Measurements from ENCODE around the gene CDC5L. TPM values are rescaled to one million over a fixed set of nuclear protein-coding genes. Genes with fewer than 3 reads are reported as not detected.

The CDC5L gene
- total and polyA plus RNA-seq, 2 of the 13 experiments (the other 11 are each of a cell fraction or from before 2014, with no cell fraction given), result 11.0 to 34.2 TPM

DNA sequence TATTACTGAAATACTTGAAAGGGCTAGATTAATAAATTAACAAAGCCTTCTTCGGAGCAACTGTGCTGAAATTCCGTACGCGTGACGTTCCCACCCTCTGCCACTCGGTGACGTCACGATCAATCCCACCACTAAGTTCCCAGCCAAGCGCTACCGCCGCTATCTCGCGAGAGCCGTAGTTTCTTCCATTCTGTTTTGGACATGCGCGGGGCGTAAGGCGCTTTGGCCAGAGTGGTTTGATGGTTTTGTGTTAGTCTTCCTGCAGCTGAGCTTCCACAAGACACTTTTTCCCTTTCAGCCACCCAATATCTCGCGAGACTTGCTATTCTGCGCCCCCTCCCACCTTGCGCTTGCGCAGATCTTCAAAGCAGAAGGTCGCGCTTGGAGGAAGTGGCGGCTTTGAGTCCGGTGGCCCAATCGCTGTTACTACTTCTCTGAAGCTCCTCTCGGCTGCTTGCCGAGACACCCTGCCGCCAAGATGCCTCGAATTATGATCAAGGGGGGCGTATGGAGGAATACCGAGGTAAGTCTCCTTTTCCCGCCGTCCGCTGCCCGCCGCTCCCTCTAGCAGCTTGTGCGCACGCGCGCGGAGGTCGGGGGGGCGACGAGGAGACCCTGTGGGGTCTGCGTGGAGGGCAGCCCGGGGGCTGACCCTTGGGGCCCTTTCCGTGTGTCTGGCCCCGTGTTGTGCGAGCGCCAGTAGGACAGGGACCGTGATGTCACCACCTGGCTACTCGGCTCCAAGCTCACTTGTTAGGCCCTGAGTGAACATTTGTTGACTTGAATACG lies at the start of gene CDC5L (continued):
- TF ChIP-seq MXD4 (CRISPR knock-in tag; IDR thresholded peaks at IDR 0.05), result peak; percentile 84
- no peak for TF ChIP-seq ZNF496 (CRISPR knock-in tag; IDR thresholded peaks at IDR 0.05; ENCODE audit: insufficient replicate concordance)
- TF ChIP-seq RXRA (CRISPR knock-in tag; IDR thresholded peaks at IDR 0.05), result peak; percentile 65; the same call in 1 of the 2 replicates
- TF ChIP-seq, protein P1, sequence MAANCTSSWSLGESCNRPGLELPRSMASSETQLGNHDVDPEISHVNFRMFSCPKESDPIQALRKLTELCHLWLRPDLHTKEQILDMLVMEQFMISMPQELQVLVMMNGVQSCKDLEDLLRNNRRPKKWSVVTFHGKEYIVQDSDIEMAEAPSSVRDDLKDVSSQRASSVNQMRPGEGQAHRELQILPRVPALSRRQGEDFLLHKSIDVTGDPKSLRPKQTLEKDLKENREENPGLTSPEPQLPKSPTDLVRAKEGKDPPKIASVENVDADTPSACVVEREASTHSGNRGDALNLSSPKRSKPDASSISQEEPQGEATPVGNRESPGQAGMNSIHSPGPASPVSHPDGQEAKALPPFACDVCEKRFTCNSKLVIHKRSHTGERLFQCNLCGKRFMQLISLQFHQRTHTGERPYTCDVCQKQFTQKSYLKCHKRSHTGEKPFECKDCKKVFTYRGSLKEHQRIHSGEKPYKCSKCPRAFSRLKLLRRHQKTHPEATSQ (CRISPR knock-in tag; IDR thresholded peaks at IDR 0.05; ENCODE audit: borderline replicate concordance), result peak; percentile 94; the same call in 1 of the 2 replicates
- TF ChIP-seq, protein P2, sequence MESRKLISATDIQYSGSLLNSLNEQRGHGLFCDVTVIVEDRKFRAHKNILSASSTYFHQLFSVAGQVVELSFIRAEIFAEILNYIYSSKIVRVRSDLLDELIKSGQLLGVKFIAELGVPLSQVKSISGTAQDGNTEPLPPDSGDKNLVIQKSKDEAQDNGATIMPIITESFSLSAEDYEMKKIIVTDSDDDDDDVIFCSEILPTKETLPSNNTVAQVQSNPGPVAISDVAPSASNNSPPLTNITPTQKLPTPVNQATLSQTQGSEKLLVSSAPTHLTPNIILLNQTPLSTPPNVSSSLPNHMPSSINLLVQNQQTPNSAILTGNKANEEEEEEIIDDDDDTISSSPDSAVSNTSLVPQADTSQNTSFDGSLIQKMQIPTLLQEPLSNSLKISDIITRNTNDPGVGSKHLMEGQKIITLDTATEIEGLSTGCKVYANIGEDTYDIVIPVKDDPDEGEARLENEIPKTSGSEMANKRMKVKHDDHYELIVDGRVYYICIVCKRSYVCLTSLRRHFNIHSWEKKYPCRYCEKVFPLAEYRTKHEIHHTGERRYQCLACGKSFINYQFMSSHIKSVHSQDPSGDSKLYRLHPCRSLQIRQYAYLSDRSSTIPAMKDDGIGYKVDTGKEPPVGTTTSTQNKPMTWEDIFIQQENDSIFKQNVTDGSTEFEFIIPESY (CRISPR knock-in tag; IDR thresholded peaks at IDR 0.05), result no peak
- peak; percentile 84 for TF ChIP-seq ETV6 (CRISPR knock-in tag; conservative IDR thresholded peaks at IDR 0.05)
- peak; percentile 91 for TF ChIP-seq ZNF792 (CRISPR knock-in tag; IDR thresholded peaks at IDR 0.05)
- 0 out of 2 replicates have a peak, but pooled peaks have one; percentile 62 for TF ChIP-seq ZFP36L2 (CRISPR knock-in tag; IDR thresholded peaks at IDR 0.05)
- TF ChIP-seq FOXK2 (IDR thresholded peaks at IDR 0.05), result no peak
- TF ChIP-seq HMG20A (CRISPR knock-in tag; IDR thresholded peaks at IDR 0.05; ENCODE audit: borderline replicate concordance), result no peak; the same call in none of the 2 replicates
- TF ChIP-seq ZNF670 (CRISPR knock-in tag; IDR thresholded peaks at IDR 0.05; ENCODE audit: borderline replicate concordance), result peak; percentile 79; the same call in 1 of the 2 replicates
- TF ChIP-seq, protein P3, sequence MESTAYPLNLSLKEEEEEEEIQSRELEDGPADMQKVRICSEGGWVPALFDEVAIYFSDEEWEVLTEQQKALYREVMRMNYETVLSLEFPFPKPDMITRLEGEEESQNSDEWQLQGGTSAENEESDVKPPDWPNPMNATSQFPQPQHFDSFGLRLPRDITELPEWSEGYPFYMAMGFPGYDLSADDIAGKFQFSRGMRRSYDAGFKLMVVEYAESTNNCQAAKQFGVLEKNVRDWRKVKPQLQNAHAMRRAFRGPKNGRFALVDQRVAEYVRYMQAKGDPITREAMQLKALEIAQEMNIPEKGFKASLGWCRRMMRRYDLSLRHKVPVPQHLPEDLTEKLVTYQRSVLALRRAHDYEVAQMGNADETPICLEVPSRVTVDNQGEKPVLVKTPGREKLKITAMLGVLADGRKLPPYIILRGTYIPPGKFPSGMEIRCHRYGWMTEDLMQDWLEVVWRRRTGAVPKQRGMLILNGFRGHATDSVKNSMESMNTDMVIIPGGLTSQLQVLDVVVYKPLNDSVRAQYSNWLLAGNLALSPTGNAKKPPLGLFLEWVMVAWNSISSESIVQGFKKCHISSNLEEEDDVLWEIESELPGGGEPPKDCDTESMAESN (CRISPR knock-in tag; conservative IDR thresholded peaks at IDR 0.05), result peak; percentile 76
- TF ChIP-seq DNMT1 (CRISPR knock-in tag; IDR thresholded peaks at IDR 0.05), result no peak
- no peak for TF ChIP-seq NBN (conservative IDR thresholded peaks at IDR 0.05)
- TF ChIP-seq, protein P4, sequence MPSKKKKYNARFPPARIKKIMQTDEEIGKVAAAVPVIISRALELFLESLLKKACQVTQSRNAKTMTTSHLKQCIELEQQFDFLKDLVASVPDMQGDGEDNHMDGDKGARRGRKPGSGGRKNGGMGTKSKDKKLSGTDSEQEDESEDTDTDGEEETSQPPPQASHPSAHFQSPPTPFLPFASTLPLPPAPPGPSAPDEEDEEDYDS (CRISPR knock-in tag; IDR thresholded peaks at IDR 0.05), result peak; percentile 87
- no peak; the same call in 1 of the 2 replicates for TF ChIP-seq TOE1 (CRISPR knock-in tag; IDR thresholded peaks at IDR 0.05)
- no peak; the same call in none of the 2 replicates for TF ChIP-seq ZNF589 (CRISPR knock-in tag; conservative IDR thresholded peaks at IDR 0.05)
- TF ChIP-seq ZNF776 (CRISPR knock-in tag; IDR thresholded peaks at IDR 0.05), result peak; percentile 92
- TF ChIP-seq GPN1 (CRISPR knock-in tag; IDR thresholded peaks at IDR 0.05; ENCODE audit: borderline replicate concordance), result peak; percentile 88; the same call in 1 of the 2 replicates
- TF ChIP-seq ZNF660 (CRISPR knock-in tag; IDR thresholded peaks at IDR 0.05; ENCODE audit: borderline replicate concordance, low read depth), result no peak
- TF ChIP-seq SIX1 (CRISPR knock-in tag; IDR thresholded peaks at IDR 0.05; ENCODE audit: borderline replicate concordance), result no peak
- TF ChIP-seq SAP130 (CRISPR knock-in tag; IDR thresholded peaks at IDR 0.05; ENCODE audit: low read depth), result peak; percentile 91
- TF ChIP-seq, protein P5, sequence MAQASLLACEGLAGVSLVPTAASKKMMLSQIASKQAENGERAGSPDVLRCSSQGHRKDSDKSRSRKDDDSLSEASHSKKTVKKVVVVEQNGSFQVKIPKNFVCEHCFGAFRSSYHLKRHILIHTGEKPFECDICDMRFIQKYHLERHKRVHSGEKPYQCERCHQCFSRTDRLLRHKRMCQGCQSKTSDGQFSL (CRISPR knock-in tag; IDR thresholded peaks at IDR 0.05), result peak; percentile 86
- 0 out of 2 replicates have a peak, but pooled peaks have one; percentile 61 for TF ChIP-seq HOXA7 (CRISPR knock-in tag; IDR thresholded peaks at IDR 0.05)
- peak; percentile 67; the same call in 1 of the 2 replicates for TF ChIP-seq ZIK1 (CRISPR knock-in tag; IDR thresholded peaks at IDR 0.05; ENCODE audit: borderline replicate concordance, low read depth)
